ENCODE measurements around the gene MAD1L1.
"Not testable (repeated sequence)": the region's sequence is repeated elsewhere in the genome, so short reads cannot be mapped to it uniquely, and the experiment has no call there.

The MAD1L1 gene

DNA sequence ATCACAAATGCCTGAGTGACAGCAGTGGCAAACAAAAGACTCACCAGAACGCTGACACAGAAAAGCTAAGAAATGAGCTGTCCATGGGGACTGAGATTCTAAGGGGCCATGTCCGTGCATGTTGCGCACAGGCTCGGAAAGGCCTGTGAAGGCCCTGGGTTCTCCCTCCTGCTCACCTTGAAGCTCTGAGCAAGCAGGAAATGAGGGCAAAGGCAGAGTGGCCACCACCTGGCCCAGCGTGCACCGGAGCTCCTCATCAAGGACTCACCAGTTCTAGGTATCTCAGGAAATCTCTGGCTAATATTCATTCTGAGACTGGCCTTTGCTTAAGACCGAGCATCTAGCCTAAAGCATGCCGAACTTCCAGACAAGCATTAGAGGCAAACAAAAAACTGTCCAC, 52.7 kb downstream of the MAD1L1 start:
- no peak for DNase-seq (ENCODE audit: low read depth in 1 of 2, low spot score in 1 of 2)

DNA sequence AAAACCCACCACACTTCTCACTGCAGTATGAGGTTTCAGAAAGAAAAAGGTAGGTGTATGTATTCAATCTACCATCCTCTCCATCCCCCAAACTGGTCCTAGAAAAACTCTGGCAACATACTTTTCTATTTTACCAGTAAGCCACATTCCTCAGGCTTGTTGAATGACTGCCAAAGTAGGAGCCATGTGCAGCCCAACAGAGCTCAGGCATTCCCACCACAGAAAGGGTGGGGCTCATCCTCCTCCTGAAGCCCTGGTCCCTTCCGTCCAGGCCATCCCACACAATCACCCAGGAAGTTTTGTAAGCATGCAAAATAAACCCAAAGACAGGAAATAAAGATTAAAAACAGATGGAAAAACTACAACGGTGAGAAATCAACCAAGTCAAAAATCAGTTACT, 57.2 kb downstream of the MAD1L1 start:
- no peak for DNase-seq (ENCODE audit: low read depth in 1 of 2, low spot score in 1 of 2)

DNA sequence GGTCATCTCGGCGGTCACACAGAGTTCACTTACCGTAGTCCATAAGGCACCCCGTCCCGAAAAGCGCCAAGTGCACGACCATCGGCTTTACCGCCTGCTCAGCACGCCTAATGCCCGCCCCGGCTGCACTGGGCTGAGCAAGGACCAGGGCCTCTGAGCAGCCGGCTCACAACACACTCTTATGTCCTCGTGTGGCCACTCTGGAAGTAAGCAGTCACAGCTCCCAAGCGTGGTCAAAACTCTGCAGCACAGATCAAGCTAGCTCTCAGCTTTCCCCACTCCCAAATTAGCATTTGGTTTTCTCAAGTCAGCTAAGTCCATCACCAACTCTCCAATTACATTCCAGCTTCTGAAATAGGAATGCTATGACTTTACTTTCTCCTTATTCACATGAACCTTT, 57.7 kb downstream of the MAD1L1 start:
- no peak for DNase-seq (ENCODE audit: low read depth in 1 of 2, low spot score in 1 of 2)

DNA sequence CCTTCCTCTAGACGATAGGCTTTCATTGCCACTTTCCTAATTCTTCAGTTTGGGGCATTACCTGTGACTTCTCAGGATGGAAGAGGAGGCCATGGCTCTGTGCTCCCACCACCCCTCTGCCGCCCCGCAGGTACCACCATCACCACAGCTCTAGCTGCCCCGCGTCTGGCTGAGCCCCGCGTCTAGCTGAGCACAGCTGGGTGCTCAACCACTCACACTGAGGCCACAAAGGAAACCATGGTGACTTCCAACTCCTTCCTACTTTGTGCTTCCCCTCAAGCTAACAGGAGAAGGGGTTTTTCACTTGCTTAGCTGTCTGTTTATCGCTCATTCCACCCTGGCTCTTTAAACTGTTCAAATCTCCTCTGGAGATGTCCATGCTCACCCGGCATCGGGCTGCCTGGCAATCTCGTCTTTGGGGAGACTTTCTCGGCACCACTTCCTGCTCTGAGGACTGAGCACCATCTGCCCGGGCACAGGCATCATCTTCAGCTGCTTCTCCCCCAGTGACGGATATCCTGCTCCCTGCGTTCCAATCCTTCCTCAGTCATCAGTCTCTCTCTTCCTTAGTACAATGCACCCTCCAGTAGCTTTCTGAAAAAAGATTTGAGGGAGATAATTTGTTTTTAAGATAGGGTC, 59.4 kb downstream of the MAD1L1 start:
- DNase-seq (ENCODE audit: low read depth in 1 of 2, low spot score in 1 of 2) = no peak

DNA sequence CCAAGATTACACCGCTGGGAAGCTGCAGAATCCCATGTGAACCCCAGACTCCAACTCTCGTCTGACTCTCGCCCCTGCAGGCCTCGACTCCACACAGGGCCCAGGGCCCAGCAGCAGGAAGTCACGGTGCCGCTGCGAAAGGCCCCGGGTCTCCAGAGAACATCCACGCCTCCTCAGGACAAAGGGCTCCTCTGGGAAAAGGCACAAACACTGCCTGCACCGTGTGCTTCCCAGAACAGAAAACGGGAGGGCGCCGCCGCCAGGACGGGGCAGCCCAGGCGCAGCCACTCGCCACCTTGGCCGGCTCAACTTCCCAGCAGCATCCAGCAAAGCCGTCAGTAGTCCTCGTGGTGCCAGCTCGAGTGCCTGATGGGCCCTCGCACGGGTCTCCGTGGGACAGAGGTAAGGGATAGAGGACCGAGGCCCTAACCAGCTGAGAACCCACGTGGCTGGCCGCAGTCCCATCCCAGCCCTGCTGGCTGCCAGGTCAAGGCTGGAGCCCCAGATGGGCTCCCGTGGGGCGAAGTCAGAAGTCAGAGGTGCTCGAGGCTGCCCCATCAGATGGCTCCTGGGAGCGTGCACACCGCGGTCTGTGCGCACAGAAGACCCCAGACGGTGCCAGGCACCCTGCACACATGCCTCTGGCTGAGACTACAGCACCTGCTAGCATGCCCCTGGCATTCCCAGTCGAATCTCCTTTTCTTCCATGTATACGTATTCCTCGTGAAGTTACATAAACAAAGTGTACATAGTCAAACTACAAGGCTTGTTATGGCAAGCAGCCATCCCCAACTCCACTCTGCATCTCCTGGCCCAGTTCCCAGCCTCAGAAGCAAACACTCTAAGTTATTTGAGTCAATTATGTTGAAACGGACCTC, 60.2 kb downstream of the MAD1L1 start:
- DNase-seq (ENCODE audit: low read depth in 1 of 2, low spot score in 1 of 2) = no peak

DNA sequence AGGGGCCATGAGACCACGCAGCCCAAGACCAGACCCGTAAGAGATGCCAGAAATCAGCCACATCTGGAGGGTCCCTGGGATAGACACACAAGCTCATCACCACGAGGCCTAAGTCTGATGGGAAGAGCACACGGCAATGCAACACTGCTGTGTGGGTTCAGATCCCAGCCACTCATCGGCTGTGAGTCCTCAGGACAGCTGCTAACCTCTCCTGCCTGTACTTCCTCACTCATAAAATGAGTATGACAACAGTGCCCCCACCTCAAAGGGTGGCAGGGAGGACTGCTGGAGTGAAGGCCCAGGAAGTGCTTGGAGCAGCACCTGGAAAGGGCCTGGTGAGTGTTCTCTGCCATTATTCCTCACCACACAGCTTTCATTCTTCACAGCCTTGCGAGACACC, 60.9 kb downstream of the MAD1L1 start:
- DNase-seq (ENCODE audit: low read depth in 1 of 2, low spot score in 1 of 2) = no peak

DNA sequence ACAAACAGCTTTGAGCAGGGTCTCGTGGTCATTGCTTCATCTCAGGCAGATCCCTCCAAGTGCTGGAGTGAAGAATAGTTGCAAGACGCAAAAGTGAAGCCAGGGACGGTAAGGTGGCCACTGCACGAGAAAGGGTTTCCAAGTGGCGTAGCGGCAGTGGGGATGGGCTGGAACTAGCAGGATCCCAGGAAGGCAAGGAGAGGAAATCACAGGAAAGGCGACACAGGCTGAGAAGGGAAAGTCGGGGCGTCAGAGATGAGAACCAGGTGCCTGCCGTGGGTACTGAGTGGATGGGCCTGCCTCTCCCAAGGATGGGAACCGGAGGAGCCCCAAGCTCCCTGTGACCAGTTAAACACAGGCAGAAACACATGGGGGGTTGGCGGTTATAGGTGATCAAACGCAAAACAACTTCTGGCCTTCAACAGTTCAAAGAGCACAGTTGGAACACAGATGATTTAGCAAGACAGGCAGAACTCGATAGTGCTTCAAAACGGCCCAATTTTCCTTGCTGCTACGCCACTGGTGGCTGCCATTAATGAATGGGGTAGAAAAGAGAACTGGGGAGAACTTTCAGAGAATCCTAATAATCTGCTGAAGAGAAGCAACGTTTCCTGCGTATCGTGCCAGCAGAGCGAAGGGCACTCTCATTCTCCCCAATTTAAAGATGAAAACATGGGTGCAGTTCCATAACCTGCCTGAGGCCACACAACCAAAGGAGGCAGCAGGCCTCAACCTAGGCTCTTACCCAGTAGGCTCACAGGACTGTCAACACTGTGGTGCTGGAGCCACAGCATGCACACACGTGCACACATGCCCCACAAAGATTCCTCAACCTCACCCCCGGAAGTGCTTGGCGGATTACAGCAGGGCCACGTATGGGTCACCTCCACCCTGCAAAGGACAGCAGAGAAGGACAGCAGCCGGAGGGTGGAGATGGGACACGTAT, 61.9 kb downstream of the MAD1L1 start:
- no peak for DNase-seq (ENCODE audit: low read depth in 1 of 2, low spot score in 1 of 2)

DNA sequence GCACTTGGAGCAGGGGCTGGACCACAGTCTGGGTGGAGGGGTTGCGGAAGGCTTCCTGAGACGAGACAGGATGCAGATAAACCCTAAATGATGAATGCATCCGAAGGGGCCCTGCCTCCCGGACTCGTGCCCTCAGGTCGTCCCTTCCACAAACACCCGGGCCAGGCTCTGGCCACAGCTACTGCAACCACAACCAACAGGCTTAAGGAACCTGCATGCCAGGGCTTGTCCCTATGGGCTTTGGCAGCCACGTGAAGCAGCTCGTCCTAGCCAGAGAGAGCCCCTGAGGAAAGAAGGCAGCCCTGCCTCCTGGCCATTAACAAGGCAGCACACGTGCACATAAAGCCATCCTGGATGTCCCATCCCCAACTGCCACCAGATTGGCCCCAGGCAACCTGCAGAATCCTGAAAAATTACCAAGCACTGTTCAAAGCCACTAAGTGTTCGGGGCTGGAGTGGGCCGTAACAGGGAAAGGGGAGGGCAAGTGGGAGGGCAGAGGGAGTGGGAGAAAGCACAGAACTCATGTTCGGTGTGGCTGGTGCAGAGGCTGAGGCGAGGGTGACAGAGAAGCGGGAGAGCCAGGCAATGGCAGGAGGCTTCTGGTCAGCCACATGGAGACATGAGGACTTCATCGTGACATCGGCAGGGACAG, 62.7 kb downstream of the MAD1L1 start:
- DNase-seq (ENCODE audit: low read depth in 1 of 2, low spot score in 1 of 2) = no peak

DNA sequence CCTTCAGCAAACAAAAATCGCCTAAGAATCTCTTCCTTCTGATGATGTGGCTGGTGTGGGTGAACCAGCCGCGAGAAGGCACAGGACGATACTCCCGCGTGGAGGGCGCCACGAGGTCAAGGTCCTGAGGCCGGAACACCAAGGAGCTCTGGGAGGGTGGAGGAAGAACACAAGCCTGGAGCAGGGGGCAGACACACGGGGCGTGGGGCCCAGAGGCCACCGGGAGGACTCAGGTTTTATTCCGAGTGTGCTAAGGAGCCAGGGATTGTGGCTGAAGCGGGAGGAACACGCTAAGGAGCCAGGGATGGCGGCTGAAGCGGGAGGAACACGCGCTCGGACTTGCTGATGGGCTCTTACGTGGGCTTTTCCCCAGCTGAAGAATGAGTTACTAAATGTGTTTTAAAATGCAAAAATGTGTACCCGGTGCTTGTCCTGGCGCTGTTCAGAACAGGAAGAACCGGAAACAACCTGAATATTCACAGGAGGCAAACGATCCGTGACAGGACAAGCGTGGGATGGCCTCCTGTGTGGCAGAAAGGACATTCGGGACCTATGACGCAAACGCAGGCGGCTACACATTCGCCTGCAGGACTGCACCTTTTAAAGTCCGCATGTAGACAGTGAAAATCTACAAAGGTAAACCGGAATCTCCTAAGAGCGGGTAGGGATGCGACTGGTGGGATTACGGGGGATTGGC, 64.0 kb downstream of the MAD1L1 start:
- DNase-seq (ENCODE audit: low read depth in 1 of 2, low spot score in 1 of 2) = no peak

DNA sequence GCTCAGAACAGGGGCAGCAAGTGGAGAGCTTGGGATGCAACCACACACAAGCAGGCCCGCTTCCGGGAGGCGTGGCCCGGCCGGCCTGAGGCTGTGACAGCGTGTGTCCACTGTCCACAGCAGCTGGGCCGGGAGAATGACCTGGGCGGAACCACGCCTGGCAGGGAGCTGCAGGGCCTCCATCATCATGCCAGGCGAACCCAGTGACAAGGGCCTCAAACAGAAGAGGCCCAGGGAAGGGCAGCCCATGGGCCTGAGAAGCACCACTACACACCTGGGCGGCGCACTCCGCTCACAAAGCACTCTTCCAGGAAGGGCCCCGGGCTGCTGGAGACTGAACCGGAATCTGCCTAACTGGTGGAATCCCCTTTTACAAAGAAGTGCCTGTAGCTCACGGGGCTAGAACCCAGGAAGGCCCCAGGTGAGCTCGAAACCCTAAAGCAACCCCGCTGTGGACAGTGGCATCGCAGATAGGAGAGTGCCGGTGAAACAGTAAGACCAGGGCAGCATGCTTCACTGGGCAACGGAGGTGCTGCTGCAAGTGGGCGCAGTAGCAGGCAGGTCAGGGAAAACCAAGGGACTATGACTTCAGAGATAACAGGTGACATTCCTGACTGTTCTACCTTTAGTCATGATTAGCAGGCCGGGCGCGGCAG, 66.0 kb downstream of the MAD1L1 start:
- DNase-seq (ENCODE audit: low read depth in 1 of 2, low spot score in 1 of 2) = no peak

DNA sequence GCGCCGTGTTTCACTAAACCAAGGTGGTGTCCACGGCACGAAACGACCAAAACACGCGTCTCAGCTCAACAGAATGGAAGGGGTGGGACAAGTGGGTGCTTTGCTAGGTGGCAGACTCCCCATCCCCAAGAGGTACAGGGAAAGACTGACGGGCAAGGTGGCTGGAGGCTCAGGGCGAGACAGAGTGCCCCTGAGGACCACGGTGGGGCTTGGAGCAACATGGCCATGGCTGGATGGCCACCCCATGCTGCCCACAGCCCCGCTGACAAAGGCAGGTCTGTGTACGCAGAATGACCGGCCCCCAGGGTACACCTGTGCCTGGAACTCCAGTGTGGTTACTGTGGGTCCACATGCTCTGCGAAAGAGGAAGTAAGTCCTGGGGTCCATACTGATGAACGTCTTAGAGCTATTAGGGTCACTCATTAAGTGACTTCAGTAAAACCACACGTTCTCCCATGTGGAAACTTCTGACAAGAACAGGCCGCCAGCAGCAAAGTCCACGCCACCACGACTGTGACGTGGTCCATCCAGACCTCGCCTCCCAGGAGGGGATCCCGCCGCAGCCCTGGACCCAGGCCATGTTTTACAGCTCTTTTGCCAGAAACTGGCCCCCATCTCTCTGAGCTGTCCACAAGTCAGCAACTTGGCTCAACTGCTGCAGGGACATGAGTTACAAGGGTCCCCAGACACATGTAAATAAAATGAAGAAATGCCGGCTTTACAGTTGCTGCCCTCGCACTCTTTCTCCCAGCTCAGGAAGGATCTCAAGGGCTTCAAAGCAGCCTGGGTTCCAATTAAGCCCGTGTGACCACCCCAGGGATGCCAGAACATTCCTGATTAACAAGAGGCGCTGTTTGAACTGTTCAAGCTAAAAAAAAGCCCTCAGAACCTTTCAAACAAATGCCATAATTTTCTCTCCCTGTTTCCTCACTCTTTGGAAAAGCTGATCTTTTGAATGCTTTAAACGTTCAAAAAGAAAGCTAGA, 66.8 kb downstream of the MAD1L1 start:
- no peak for DNase-seq (ENCODE audit: low read depth in 1 of 2, low spot score in 1 of 2)

DNA sequence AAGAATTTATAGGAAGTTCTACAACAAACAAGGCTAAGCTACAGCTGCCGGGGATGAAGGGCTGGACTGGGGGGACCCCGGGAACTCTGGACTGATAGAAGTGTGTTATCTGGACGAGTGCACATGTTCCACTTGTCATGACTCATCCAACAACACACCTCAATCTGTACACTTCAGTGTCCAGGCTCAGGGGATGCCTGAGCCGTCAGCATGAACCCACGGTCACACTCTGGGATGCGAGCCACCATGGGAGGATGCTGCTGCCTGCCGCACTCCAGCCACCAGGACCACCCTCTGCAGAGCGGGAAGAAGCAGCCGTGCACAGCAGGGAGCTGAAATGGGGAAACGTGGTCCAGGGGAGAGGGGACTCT, 67.5 kb downstream of the MAD1L1 start:
- DNase-seq (ENCODE audit: low read depth in 1 of 2, low spot score in 1 of 2) = no peak

DNA sequence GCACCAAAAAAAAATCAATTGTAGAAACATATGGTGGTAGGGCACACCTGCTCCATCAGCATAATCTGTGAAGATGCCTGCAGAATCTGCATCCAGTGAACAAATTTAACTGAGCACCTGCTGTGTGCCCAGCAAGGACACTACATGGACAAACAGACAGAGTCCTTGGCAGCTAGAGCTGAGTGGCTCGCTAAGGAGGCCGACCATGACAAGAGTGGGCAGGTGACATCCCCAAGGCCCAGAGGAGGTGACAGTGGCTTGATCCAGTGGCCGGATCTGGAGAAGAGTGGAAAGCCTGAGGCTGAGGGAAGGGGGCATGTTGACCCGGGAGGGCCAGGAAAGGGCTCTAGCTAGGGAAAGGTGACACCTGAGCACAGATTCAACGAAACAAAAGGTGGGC, 68.1 kb downstream of the MAD1L1 start:
- DNase-seq (ENCODE audit: low read depth in 1 of 2, low spot score in 1 of 2) = no peak

DNA sequence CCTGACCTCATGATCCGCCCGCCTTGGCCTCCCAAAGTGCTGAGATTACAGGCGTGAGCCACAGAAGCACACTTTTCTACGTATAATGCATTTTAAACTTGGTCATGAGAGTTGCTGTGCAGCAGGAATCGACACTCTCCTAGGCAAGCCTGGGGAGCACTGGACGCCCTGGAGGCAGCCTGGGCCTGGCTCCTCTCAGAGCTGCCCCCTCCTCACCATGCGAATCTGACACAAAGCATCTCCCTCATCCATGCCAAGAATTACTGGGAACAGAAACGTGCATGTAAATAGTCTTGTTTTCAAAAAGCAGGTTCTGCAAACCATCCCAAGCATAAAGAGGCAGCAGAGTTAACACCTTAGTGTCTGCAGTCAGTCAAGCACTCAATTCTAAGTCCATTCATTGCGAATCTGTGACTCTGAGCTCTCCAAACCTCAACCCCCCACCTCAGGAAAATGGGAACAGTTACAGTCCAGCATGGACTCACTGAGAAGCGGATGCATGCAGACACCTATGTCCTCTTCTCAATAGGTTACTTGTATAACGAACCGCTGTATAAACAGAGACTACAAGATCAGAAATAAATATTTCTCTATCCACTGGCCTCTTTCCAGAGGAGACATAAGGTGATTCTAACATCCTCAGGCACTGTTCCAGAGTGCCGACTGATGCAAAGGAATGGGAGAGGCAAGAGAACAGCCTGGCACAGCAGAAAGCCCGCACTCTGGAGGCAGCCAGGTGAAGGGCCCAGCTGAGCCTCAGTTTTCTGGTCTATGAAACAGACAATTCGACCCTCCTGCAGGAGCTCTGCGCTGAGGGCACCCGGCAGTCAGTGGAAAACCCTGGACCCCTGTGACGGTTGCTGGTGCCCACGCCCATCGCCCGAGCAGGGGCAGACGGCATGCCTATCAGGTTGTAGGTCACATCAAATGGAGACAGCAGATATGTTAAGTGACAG, 68.9 kb downstream of the MAD1L1 start:
- DNase-seq (ENCODE audit: low read depth in 1 of 2, low spot score in 1 of 2) = no peak

DNA sequence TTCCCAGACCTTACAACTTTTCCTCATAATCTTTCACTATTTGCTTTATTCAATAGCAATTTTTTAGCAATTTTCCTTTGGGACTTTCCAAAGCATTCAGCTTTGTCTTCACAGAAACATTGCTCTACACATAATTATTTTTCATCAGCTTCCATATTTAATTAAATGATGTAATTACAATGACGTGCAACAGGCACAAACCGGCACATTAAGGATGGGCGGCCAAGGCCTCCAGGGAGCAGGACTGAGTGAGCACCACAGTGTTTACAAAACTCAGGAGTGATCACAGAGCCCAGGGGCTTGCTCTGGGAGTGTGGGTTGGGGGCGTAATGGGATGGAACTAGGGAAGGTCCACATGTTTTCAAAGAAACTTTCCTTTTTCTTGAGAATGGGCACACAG, 69.8 kb downstream of the MAD1L1 start:
- no peak for DNase-seq (ENCODE audit: low read depth in 1 of 2, low spot score in 1 of 2)

DNA sequence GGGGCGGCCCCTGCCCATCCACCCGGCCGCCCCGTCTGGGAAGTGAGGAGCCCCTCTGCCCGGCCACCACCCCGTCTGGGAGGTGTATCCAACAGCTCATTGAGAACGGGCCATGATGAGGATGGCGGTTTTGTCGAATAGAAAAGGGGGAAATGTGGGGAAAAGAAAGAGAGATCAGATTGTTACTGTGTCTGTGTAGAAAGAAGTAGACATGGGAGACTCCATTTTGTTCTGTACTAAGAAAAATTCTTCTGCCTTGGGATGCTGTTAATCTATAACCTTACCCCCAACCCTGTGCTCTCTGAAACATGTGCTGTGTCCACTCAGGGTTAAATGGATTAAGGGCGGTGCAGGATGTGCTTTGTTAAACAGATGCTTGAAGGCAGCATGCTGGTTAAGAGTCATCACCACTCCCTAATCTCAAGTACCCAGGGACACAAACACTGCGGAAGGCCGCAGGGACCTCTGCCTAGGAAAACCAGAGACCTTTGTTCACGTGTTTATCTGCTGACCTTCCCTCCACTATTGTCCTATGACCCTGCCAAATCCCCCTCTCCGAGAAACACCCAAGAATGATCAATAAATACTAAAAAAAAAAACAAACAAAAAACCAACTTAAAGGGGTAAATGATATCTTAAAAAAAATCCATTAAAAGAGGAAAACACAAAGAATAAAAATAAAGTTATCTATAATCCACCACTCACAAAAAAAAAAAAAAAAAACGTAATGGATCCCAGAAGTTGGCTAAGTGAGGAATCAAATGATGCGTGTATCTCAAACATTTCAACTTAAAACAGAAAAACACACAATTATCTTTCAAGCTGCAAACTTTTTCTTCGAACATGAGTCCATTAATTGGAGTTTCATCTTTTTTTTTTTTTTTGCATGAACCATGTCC, 70.5 kb downstream of the MAD1L1 start:
- DNase-seq (ENCODE audit: low read depth in 1 of 2, low spot score in 1 of 2) = not testable (repeated sequence)

DNA sequence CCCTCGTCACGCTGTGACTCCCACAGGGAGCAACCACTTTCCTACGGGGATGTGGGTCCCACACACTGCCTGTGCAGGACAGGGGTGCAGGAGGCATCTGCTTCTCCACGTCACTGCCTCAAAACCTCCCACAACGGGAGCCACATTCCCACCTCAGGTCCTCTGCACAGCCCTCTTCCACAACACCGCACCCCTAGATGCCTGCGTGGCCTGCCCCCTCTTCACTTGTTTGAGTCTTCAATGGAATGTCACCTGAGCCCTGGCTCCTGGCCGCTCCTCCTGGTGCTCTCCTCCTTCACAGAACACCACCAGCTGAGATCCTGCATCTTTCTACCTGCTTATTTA, 73.6 kb downstream of the MAD1L1 start:
- no peak for DNase-seq (ENCODE audit: low read depth in 1 of 2, low spot score in 1 of 2)

Measured in activated T-helper 1 cell treated with anti-CD3 and anti-CD28 coated beads, Interleukin-2, amount 50 U/mL, for 16 hours (primary cell).